Measurements from ENCODE around the gene OSM. TPM values are rescaled to one million over a fixed set of nuclear protein-coding genes. Genes with fewer than 3 reads are reported as not detected.

Gene OSM
- total RNA-seq, 1 experiment from 2014 or later: not detected

DNA sequence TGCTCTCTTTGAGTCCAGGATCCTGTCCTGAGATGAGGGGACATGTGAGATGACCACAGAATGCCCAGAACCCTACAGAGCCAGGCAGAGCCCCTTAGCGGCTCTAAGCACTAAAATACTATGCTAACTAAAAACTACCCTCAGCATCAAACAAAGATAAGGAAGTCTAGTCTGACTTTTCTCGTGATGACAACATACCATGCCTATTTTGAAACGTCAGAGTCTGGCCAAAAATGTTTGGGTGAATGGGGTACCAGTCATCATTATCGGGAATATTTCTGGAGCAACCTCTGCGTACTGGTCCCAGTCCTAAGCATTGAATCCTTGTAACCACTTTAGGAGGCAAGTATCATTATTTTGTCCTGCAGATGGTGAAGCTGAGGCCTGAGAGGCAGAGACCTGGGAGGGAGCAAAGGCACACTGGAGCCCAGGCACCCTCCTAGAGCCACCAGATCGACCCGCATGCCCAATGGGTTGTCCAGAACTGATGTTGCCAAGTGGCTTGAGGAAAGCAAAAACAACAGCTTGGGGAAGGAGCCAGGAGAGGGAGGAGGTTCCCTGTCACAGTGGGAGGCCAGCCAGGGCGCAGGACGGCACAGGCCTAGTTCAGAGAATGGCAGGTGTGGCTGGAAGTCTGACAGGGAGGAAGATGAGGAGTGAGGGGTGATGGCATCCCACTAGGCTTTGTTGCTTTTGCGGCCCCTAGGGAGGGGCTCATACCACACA is 7.2 kb upstream of the OSM start:
- H4K20me1 ChIP-seq (ENCODE audit: insufficient read depth): no peaks in the 10 kb centered on the region
- no peaks in the 10 kb centered on the region for H3K79me2 ChIP-seq (ENCODE audit: insufficient read depth, low read length)
- TF ChIP-seq EZH2 (IDR thresholded peaks at IDR 0.05) (no peak), YY1 (IDR thresholded peaks at IDR 0.05; ENCODE audit: extremely low read depth, insufficient replicate concordance, low read depth, low read length) (no peak), JUND (IDR thresholded peaks at IDR 0.05) (no peak), RAD21 (IDR thresholded peaks at IDR 0.05; ENCODE audit: low read depth) (no peak), POLR2AphosphoS5 (IDR thresholded peaks at IDR 0.05; ENCODE audit: low read depth, low read length) (no peak), CBX3 (IDR thresholded peaks at IDR 0.05; ENCODE audit: low read depth) (no peak), ZFX (IDR thresholded peaks at IDR 0.05) (no peak)
- TF ChIP-seq, protein P1, sequence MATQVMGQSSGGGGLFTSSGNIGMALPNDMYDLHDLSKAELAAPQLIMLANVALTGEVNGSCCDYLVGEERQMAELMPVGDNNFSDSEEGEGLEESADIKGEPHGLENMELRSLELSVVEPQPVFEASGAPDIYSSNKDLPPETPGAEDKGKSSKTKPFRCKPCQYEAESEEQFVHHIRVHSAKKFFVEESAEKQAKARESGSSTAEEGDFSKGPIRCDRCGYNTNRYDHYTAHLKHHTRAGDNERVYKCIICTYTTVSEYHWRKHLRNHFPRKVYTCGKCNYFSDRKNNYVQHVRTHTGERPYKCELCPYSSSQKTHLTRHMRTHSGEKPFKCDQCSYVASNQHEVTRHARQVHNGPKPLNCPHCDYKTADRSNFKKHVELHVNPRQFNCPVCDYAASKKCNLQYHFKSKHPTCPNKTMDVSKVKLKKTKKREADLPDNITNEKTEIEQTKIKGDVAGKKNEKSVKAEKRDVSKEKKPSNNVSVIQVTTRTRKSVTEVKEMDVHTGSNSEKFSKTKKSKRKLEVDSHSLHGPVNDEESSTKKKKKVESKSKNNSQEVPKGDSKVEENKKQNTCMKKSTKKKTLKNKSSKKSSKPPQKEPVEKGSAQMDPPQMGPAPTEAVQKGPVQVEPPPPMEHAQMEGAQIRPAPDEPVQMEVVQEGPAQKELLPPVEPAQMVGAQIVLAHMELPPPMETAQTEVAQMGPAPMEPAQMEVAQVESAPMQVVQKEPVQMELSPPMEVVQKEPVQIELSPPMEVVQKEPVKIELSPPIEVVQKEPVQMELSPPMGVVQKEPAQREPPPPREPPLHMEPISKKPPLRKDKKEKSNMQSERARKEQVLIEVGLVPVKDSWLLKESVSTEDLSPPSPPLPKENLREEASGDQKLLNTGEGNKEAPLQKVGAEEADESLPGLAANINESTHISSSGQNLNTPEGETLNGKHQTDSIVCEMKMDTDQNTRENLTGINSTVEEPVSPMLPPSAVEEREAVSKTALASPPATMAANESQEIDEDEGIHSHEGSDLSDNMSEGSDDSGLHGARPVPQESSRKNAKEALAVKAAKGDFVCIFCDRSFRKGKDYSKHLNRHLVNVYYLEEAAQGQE (IDR thresholded peaks at IDR 0.05; ENCODE audit: low read depth): no peak
- H3K36me3 ChIP-seq (ENCODE audit: control insufficient read depth in 1 of 2, insufficient read depth in 2 of 2, low read length in 2 of 2): no peaks in the 10 kb centered on the region
- no TSS peak for BruUV-seq (replicated peaks)
- ATAC-seq: no peak
- no peak overlapping the region for H2AFZ ChIP-seq (ENCODE audit: low read depth, low read length, poor library complexity, severe bottlenecking)
- no peak overlapping the region for H3K4me3 ChIP-seq (replicated peaks in 1 of 2; ENCODE audit: low read depth in 1 of 2, low read length in 2 of 2)
- H3K4me2 ChIP-seq (ENCODE audit: low read length): no peak overlapping the region
- no peaks in the 10 kb centered on the region for H3K9me3 ChIP-seq (ENCODE audit: control insufficient read depth in 1 of 2, insufficient read depth in 1 of 2, low read depth in 1 of 2, low read length in 2 of 2)
- intact Hi-C loops (cut with micrococcal nuclease): no loop called here
- no peak overlapping the region for H3K9ac ChIP-seq (ENCODE audit: low read length)
- RAD21 ChIA-PET (ENCODE audit: low non-redundant PET in 1 of 2, low total read pairs in 2 of 2, uncharacterized antibody in 2 of 2, unreplicated experiment in 2 of 2): no interaction called here
- CTCF ChIA-PET: no interaction called here
- no peak for DNase-seq (ENCODE audit: low read depth, low spot score)
- no peaks in the 10 kb centered on the region for H3K9me2 ChIP-seq (ENCODE audit: insufficient read depth)
- H3K4me1 ChIP-seq (ENCODE audit: control insufficient read depth in 1 of 2, insufficient read depth in 2 of 2, low read length in 2 of 2): peaks cover 5 to 17% of the 10 kb centered on the region in 2 experiments; a peak in 3 of 4 replicates
- H3K27ac ChIP-seq (ENCODE audit: low read depth, low read length): no peak overlapping the region
- no peaks in the 10 kb centered on the region for H3K27me3 ChIP-seq (ENCODE audit: insufficient read depth, low read length)
- POLR2A ChIA-PET: no interaction called here

Measured in HCT116 (cell line).